ENCODE results near the gene CCDC171. TPM values are rescaled to one million over a fixed set of nuclear protein-coding genes. Genes with fewer than 3 reads are reported as not detected.

CCDC171 gene
- total RNA-seq (1 to 10 TPM; 1.2 to 4.9 (median 2.3) TPM), polyA plus RNA-seq (1 to 10 TPM; 1.4 to 4.1 (median 3.2) TPM)
- long read RNA-seq, donor 1, result 0 reads
- long read RNA-seq, donor 2, result 0 reads
- long read RNA-seq, donor 3, result 0 reads
- long read RNA-seq, donor 4, partial matches to known transcripts, result 1 of 3 reads
- long read RNA-seq, donor 4, other reads (novel, unspliced or antisense), result 2 of 3 reads
- long read RNA-seq, donor 5, partial matches to known transcripts, result 0 of 1 reads
- long read RNA-seq, donor 5, other reads (novel, unspliced or antisense), result 1 of 1 reads
- long read RNA-seq, donor 6, partial matches to known transcripts, result 3 of 3 reads
- long read RNA-seq, donor 6, other reads (novel, unspliced or antisense), result 0 of 3 reads
- long read RNA-seq, donor 7, result 0 reads
- long read RNA-seq, donor 8, result 0 reads
- long read RNA-seq, donor 9, result 0 reads
- long read RNA-seq, donor 10, result 0 reads

DNA sequence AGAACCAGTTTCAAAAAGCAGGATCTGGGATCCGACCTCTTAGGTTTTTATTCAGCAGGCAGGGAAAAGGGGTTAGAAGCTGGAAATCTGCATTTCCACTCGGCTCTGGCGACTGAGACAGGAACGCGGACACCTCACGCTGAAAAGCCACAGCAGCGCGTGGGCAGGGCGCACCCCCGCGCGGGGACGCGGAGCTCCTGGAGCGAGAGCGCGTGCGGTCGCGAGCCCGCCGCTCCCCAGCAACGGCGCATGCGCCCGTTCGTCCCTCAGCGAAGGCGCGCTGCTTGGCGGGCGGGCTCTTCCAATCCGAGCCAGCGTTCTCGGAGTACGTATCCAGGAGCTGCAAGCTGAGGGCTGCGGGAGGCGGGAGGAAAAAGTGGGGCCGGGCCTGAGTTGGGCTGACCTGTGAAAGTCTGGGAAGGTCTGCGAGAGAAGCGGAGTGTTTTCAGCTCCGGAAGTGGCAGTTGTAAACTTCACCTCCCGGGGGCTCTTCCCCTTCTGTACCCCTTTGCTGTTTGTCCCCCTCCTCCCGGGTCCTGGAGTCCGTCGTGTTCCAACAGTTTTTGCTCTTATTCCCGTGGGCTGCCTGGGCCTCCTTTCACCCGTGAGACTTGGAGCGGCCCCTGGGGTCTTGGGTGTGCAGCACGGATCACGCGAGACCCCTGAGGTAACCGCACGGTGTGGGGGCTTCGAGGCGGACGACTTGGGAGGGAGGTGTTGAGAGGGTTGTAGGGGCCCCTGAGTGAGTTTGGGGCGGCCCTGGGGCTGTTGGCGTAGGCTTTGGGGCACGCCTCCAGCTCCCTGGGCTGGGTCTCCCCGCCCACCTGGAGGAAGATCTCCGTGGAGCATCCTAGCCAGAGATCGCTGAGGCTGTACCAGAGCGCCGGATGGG lies at the start of gene CCDC171:
Gene CCDC171 (plus strand): TSS at position 408 of the 892 bp plus-strand sequence. CDS start 11,046 bp downstream, outside the sequence.
- TF ChIP-seq POLR2A (IDR thresholded peaks at IDR 0.05), result peak; percentile 24 to 79
- TF ChIP-seq CTCF (IDR thresholded peaks at IDR 0.05), result no peak
- Histone ChIP-seq H3K4me1 (replicated peaks in 1 of 2) (peaks cover 0 to 7% of the 10 kb centered on the region in 2 donors), H3K27ac (peak within 1 kb of the TSS; percentile 9 to 91 (median 74)), H3K36me3 (replicated peaks in 1 of 2) (no peaks in the 10 kb centered on the region), H3K4me3 (peak within 1 kb of the TSS; percentile 10 to 79 (median 59)), H3K9me3 (replicated peaks in 1 of 3) (no peaks in the 10 kb centered on the region), H3K27me3 (no peaks in the 10 kb centered on the region)
- intact Hi-C loops (cut with DNase I), result no loop called here
- WGBS, 4 donors, result 0 to 1% (median 0%) methylated on average over 22 to 65 of the region's 65 CpGs
- DNase-seq, result peak; percentile 93 to 97 (median 96)

DNA sequence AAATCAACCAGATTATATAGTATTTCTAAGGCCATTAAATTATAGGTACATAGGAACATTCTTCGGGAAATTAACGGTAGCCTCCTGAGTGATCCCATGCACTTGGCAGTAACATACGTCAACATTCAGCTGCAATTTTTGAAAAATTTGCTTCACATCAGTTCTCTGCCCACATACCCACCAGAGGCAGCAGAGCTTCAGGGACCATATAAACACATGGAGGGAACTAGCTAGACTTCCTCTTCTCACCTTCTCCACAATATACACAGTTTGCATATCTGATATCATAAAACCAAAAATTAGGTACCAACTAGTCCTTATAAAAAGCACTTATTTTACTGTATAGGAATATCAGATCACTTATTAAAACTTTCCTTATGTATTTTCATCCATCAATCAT lies 46.9 kb upstream of the CCDC171 start:
- no peaks in the 10 kb centered on the region for H3K27me3 ChIP-seq
- intact Hi-C loops (cut with DNase I), result no loop called here
- no peak for DNase-seq
- no peaks in the 10 kb centered on the region for H3K9me3 ChIP-seq (replicated peaks in 1 of 3)
- TF ChIP-seq CTCF (IDR thresholded peaks at IDR 0.05), result no peak
- no peak for TF ChIP-seq POLR2A (IDR thresholded peaks at IDR 0.05)
- H3K4me3 ChIP-seq, result no peak overlapping the region
- no peak overlapping the region for H3K27ac ChIP-seq
- peaks cover 0 to 23% of the 10 kb centered on the region in 2 donors for H3K36me3 ChIP-seq (replicated peaks in 1 of 2)
- peaks cover 0 to 9% of the 10 kb centered on the region in 2 donors for H3K4me1 ChIP-seq (replicated peaks in 1 of 2)
- 83 to 91% (median 90%) methylated on average over 3 of the region's 3 CpGs for WGBS, 4 donors

DNA sequence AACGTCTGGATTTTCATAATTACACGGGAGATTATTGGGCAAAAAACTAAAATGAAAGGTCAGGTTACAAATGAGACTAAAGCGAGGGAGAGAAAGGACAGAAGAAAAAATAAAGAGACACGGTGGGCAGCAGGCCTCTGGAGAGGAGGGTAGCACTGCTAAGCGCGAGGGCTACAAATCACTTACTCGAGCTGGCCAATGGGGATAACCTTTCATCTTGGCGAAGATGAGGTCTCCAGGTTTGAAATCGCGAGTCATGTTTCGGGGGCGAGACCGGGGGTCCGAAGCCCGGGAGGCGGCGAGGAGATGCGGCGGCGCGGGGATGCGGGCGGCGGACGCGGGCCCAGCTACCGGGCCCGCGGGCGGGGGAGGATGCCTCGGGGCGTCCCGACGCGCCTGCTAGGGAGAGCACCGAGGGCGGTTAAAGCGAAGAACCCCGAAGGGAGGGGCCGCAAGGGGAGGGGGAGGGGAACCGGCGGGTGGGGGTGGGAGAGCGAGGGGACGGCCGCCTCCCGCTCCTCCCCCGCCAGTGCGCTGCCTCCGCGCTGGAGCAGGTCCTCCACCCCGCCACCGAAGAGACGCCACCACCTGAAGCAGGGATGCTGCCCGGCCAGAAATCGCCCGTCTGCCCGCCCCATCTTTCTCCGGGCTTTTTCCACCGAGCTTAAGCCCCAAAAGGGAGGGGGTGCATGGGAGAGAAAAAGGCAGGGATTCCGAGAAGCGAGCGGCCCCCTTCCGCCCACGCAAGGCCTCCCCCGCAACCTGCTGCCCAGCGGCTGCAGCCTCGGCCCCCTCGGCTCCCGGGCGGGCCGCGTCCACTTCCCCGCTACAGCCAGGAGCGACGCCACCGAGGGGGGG lies 42.7 kb upstream of the CCDC171 start:
- DNase-seq, result peak in 6 of 7 donors; percentile 23 to 45 (median 37)
- H3K4me1 ChIP-seq (replicated peaks in 1 of 2), result peaks cover 0 to 9% of the 10 kb centered on the region in 2 donors
- intact Hi-C loops (cut with DNase I), result no loop called here
- TF ChIP-seq CTCF (IDR thresholded peaks at IDR 0.05) (no peak), POLR2A (IDR thresholded peaks at IDR 0.05) (no peak)
- H3K36me3 ChIP-seq (replicated peaks in 1 of 2), result peaks cover 0 to 16% of the 10 kb centered on the region in 2 donors
- peak overlapping the region; percentile 43 to 95 (median 88) for H3K27ac ChIP-seq
- no peaks in the 10 kb centered on the region for H3K27me3 ChIP-seq
- H3K9me3 ChIP-seq (replicated peaks in 1 of 3), result no peaks in the 10 kb centered on the region
- H3K4me3 ChIP-seq, result peak overlapping the region; percentile 16 to 90 (median 73)
- 1 to 2% (median 2%) methylated on average over 8 to 76 of the region's 76 CpGs for WGBS, 4 donors
